ENCODE results near the gene SRGAP1. TPM values are rescaled to one million over a fixed set of nuclear protein-coding genes. Genes with fewer than 3 reads are reported as not detected.

Gene SRGAP1
- total RNA-seq, 1 experiment from 2014 or later: 10.7 TPM

DNA sequence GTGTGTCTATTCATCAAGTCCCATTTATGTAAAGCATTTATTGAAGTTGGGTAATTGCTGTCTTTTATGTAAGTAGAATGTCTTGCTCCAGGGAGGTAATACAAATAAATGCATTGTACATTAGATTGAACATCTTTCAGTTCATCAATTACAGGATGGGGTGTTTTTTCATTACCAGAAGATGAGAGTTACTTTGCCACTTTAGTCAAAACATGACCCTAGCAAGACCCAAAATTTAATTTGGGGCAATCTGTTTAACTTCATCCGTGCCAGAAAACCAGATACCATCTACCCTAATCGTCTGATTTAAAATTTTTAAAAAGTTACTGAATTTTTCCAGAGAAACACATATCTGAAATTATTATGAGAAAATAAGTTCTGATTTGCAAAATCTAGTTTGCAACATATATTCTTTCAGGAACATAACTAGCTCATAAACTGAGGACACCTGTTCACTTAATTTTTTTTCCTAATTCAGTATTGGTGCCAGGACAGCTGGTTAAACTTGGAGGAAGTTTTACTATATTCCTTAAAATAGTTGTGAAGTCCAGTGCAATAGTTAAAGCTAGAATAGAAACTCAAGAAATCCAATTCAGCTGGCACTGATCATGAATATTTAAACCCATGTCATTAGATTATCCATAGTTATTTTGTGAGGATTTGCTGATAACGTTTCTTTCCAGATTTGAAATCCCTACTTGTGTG lies 114.5 kb downstream of the SRGAP1 start:
- DNase-seq (ENCODE audit: extremely low read depth, low read depth): no peak

DNA sequence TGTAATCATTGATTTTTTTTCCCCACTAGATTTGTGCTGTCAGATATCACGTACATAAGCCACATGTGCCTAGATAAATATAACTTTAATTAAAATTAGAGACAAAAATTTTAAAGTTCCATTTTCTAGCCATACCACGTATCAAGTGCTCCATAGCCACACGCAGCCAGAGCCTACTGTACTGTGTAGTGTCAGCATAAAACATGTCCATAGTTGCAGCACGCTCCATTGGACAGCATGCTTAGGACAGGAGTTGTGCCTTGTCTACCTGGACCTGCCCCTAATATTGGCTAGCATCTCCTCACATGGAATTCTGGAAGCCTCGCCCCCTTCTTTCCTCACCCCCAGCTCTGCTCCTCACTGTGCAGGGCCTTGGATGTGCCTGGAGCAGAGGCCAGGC lies 116.5 kb downstream of the SRGAP1 start:
- DNase-seq (ENCODE audit: extremely low read depth, low read depth): no peak

DNA sequence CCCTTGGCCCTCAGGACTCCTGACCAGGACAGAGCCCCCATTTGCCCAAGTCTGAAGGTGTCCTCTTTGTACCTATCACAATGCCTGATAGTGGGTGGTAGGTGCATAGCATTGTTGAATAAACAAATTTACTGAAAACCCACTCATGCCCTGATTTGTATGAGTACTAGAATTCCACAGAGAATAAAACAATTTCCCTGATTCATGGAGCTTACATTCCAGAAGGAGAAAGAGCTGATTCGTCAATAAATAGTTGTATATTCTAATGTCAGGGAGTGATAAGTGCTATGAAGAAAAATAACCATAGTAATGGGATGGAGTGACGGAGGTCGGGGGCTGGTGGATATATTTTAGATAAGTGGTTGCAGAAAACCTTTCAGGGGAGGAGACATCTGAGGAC lies 117.0 kb downstream of the SRGAP1 start:
- DNase-seq (ENCODE audit: extremely low read depth, low read depth): no peak

DNA sequence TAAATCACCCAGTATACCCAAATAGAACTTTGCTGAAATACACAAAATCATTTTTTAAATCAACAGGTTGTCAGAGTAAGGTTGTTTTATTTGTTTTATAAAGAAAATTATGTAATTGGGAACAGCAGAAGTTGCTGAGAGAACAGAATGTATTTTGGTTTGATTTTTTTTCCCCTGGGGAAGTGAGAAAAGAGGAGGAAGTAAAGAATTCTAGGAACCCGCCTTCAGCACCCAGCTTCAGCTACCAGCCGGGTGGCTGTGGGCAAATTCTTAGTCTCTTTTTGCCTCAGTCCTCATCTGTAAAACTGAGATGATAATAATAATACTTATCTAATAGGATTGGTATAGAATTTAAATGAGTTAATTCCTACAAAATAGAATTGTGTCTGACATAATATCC lies 119.4 kb downstream of the SRGAP1 start:
- DNase-seq (ENCODE audit: extremely low read depth, low read depth): no peak

DNA sequence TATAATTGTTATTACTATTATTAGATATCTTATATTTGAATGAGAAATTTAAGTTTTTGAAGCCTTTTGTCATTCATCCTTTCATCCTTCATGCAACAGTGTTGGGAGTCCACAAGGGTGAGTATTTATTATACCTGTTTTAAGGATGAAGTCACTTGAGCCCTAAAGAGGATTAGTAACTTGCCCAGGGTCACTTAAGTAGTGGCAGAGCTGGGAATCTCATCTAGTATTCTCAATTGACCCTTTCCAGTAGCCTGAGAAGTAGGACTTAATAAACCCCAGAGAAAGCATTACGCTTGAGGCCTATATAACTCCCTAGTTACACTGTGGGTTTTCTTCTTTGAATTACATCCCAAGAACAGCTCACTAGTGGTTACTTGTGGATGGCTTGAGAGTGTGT lies 119.8 kb downstream of the SRGAP1 start:
- no peak for DNase-seq (ENCODE audit: extremely low read depth, low read depth)

DNA sequence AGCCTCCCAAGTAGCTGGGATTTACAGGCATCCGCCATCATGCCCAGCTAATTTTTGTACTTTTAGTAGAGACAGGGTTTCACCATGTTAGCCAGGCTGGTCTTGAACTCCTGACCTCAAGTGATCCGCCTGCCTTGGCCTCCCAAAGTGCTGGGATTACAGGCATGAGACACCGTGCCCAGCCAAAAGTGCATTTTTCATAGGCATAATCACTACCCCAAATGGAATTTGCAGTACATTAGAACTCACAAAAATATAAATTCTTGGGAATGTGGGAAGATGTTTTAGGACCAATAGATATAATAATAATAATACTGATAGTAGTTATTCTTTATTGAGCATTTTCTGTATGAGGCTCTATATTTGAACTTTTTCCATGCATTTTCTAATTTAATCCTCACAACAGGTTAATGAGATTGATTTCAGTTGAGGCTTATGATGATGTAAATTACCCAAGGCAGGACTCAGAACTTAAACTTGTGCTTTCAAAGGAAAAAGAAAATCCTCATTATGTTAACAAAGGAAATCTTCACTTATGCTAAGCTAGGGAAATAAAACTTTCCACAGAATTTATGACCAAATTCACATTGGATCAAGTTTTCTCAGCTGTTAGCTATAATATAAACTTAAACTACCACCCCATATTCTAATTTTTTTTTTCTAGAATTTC lies 121.6 kb downstream of the SRGAP1 start:
- DNase-seq (ENCODE audit: extremely low read depth, low read depth): no peak

DNA sequence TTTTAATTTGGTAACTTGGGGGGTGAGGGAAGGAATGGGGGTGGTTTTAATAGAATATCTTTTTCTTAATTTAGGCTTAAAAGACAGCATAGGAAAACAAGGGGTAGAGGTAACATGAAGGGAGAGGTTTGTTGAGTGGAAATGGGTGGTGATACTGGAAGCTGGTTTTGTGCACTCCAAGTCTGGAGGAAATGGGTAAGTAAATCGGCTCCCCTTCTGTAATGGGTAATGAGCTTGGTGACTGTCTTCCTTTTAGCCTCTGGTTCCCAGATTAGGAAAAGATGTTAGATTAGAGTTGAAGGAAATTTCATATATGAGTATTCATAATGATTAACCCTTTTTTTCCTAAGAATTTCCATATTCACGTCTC lies 122.1 kb downstream of the SRGAP1 start:
- no peak for DNase-seq (ENCODE audit: extremely low read depth, low read depth)

DNA sequence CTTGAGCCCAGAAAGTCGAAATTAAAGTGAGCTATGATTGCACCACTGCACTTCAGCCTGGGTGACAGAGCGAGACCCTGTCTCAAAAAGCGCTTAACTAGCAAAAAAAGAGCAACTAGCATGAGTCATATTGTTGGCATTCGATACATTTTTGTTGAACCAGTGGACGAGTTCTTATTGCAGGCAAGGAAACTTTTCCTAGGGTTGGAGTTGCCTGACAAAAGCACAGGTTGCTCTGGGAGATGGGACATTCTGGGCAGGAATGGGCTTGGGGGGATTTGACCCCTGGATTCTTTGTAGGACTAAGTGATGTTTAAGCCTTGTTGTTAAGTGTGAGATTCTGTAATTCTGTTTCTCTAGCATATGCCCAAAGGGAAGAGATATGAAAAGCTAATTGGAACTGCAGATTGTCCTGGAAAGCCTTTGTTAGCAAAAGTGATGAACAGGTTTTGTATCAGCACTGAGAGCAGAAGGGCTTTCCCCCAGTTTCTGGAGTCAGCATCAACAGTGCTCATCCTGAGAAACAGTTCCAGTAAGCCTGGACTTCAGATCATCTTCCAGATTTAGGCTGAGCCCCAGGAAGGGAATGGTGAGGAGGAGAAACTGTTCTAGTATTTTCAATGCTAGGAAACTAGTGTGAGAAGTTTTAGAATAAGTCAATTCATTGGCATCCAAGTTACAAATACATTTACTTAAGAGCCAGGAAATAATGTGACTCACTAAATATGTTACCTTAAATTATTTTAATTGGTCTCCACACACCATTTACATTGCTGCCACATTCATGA lies 123.1 kb downstream of the SRGAP1 start:
- DNase-seq (ENCODE audit: extremely low read depth, low read depth): no peak

DNA sequence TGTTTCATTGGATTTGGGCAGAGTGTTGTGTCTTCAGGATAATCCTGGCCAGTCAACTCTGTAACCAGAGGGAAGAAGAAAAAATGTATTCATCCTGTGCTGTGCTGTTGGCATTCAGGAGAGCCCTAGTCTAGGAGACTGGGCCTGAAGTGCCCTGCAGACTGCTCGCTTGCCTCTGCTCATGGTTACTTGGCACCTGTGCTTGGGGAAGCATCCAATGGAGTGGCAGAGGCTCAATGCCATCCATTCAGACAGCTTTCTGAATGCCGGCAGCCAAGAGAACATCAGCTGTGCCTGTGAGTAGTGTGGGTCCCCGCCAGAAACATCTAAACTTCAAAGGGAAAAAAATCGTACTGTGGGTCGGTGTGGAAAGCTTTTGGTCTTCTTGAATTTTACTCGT lies 124.2 kb downstream of the SRGAP1 start:
- DNase-seq (ENCODE audit: extremely low read depth, low read depth): no peak

DNA sequence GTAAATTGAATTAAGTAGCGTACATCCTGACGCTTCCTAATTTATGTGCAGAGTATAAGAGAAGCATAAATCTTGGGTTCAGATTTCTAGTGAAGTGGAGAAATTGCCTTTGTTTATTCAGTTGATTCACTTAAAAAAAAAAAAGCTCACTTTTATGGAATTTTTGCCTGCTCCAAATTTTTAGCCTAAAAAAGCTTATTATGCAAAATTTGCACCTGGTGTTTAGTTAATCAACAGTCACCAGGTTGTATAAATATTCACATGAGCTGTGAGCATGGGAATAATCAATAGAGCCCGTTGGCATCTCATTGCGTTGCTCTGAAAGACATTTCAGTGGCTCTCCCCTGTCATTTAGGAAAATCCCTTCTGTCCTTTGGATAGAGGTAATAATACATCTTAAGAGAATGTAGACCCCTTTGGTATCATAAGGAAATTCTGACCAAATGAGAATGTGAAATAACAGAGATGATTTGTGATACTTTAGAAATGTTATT lies 132.4 kb downstream of the SRGAP1 start:
- no peak for DNase-seq (ENCODE audit: extremely low read depth, low read depth)

DNA sequence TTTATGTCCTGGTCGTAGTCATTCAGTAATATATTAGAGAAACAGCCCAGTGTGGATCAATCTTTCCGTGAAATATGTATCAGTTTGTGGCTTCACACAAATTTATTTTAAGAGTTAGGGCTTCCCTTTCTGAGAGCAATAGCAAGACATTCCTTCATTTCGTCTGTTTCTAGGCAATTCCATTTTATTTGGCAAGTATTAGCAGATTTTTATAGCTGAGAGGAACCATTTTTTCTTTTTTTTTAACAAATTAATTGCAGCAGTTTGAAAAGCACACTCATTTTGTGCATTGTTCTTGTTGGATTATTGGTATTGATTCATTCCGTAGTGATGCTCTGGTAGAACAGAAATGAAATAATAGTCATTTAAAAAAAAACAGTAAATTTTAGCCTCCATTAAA lies 132.9 kb downstream of the SRGAP1 start:
- DNase-seq (ENCODE audit: extremely low read depth, low read depth): no peak

DNA sequence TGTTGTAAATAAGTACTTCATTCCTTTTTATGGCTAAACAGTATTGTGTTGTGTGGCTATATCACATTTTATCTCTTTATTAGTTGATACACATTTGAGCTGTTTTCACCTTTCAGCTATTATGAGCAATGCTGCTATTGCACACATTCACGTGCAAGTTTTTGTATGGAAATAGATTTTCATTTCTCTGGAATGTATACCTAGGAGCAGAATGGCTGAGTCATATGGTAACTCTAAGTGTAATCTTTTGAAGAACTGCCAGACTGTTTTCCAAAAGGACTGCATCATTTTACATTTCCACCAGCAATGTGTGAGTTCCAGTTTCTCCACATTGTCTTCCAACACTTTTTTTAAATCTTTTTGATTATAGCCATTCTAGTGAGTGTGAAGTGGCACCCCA lies 134.0 kb downstream of the SRGAP1 start:
- peak; percentile 13 for DNase-seq (ENCODE audit: extremely low read depth, low read depth)

DNA sequence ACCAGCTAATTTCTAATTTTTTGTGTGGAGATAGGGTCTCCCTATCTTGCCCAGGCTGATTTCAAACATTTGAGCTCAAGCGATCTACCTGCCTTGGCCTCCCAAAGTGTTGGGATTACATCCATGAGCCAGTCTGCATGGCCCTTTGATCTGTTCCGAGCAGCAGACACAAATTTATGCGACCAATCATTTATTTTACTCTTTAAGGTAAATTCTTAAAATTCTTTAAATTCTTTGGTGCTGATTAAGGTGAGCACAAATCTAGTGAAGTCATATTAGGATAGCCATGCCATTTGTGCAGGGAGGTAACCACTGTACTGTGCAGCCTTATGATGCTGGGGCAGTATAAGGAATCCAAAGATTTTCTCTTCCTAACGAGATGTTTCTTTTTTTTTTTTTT lies 135.7 kb downstream of the SRGAP1 start:
- DNase-seq (ENCODE audit: extremely low read depth, low read depth): no peak

DNA sequence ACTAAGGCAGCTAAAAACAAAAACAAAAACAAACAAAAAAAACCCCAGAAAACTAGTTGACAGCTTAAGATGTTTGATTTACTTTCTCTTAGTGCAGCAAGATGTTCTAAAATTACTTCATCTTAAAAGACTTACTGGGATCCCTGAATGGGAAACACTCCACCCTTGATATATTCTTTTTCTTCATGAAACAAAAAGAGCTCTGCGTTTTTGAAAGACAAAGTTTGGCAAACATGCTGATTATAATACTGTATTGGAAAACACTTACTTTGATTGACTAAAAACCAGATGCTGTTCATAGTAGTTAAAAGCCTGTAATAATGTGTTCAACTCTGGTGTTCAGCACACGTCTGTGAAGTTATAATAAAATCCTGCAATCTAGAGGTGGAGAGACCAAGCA lies 136.8 kb downstream of the SRGAP1 start:
- DNase-seq (ENCODE audit: extremely low read depth, low read depth): no peak

DNA sequence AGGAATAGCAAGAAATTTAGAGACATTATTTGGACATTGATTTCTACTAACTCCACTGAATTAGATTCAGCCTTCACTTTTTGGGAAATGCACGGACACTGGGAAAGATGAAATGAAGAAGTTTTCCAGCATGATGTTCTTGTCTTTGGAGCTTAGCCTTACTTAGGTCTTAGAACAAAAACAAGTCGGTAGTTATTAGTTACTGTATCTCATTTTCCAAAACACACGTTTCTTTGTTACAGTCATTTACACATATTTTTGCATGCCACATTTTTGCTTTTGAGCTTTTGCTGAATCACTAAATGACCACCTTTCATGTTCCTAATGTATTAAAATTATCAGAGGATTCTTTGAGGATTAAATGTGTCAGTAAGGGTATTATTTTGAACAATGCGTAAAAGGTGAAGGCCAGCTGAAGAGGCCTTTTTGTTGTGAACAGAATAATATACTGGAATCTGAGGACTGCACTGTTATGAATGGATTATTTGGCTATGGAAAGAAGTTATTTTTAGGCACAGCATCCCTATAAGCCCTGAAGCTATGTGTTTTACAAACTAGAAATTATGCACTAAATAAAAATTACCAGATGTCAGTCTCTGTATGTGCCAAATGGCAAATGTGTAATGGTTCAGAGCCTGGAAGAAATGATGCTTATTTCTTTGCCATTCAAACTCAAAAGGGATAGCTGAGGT lies 138.2 kb downstream of the SRGAP1 start:
- no peak for DNase-seq (ENCODE audit: extremely low read depth, low read depth)

DNA sequence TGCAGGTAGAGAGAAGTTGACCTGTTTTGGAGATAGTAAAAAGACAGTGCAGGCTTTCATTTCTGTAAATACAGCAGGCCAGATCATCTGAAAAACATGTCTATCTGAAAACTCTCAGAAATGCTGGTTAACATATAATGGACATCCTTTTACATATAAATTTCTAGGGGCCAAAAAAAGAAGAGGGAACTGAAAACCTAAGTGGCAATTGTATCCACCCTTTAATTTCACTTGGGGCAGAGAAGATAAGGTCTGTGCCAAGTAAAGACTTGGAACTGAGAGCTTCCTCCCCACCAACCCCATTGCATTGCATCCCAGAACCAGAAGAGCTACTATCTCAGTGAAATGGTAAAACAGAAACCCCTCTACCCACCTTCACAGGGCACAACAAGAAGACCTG lies 141.0 kb downstream of the SRGAP1 start:
- DNase-seq (ENCODE audit: extremely low read depth, low read depth): no peak

DNA sequence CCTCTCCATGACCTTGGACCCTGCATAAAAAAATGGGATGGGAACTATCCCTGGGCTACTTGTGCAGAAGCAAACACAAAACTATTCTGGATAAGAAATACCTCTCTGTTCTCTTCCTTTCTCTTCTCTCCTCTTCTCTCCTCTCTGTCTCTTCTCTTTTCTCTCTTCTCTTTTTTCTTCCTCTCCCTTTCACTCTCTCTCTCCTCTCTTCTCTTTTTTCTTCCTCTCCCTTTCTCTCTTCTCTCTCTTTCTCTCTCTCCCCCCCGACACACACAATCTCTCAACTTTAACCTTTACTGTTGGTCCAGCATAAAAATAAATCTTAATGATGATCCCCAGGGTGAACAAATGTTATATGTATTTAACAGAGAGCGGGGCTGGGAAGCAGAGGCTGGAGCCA lies 141.4 kb downstream of the SRGAP1 start:
- DNase-seq (ENCODE audit: extremely low read depth, low read depth): no peak

DNA sequence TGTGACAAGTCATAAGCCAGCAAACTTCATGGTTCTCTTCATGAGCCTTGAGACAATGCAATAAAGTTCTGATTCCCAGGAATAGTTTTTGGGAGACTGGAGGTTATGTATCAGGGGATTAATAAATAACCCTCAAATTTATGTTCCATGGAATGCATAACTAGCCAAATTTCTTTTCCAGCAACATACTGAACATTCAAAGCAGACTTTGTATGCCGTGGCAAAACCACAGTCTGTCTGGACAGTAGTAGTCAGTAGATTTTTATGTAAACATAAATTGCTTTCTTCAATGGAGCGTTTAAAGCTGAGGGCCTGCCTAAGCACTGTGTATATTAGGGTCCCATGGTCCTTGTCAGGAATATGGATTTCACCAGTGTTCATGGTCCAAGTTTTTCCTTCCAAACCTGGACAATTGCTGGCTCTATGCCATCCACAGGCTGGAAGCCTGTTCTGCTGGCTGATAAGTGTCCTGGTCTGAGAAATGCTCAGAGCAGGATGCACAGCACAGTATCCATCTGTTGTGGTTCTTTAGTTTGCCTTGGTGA lies 144.9 kb downstream of the SRGAP1 start:
- DNase-seq (ENCODE audit: extremely low read depth, low read depth): no peak

DNA sequence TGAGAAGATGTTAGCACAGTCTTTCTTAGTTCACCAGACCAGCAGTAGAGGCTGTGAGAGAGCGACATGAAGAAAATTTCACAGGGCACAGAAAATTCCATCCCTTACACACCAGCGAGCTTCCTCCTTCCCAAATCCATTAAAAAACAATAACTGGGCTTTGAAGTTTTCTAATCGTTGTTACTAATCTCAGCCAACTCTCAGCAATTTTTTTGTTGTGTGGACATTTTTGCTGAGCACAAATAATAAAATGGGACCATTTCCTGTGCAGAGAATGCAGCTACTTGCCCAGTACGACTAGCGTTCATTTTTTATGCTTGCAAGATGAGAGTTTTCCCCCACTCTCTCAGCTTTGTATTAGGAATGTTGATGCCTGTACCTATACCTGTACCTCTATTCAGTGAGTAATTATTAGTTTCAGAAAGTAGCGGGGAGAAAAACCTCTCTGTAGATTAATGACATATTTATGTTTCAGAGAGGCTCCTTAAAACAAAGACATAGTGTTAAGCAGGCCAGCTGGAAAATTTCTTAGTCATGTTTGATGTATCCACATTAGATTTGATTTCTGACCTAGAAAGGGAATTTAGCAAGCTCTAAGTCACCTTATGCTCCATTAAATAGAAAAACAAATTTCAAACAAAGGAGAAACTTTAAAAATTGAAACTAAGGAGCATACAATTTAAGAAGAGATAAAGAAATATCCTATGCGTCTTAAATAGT lies 146.5 kb downstream of the SRGAP1 start:
- no peak for DNase-seq (ENCODE audit: extremely low read depth, low read depth)

DNA sequence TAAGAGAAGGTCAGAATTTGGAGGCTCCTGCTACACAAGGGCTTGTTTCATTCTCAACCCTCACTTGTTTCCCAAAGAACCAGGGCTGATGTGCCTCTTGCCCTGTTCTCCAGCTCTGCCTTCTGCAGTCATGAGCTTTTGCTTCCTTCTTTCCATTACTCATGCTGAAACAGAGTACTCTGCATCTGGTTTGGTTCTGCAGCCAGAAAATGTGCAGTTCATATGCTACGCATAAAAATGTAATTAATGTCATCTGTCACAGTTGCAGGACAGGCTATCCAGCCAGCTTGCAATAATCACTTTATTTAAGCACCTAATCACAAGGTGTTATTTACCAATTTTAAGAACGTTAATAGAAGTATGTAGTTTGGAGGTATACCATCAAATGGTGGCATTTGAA lies 150.2 kb downstream of the SRGAP1 start:
- DNase-seq (ENCODE audit: extremely low read depth, low read depth): no peak

Data from NCI-H460 (cell line).